Neural cell (in vitro differentiated cells): ENCODE results near the gene HEATR5A.

ENCODE experiments used
- EP300 ChIP-seq: fragments of 450-650 bp; conservative IDR thresholded peaks from 2 replicates; pipeline ENCODE4 v1.6.1; 2014; ENCODE audit warnings: antibody characterized with exemption, mild to moderate bottlenecking, moderate library complexity; ENCODE audit not compliant: poor library complexity, severe bottlenecking
- EZH2 ChIP-seq: fragments of 200-600, 300-800 bp; shearing (Covaris generic), sonication (generic); IDR thresholded peaks from 2 replicates; pipeline ENCODE4 v1.6.1; 2014; ENCODE audit warnings: antibody characterized with exemption, low read length, borderline replicate concordance, mild to moderate bottlenecking; ENCODE audit not compliant: insufficient read depth, poor library complexity, severe bottlenecking
- MXI1 ChIP-seq: fragments of 450-650 bp; conservative IDR thresholded peaks from 2 replicates; pipeline ENCODE4 v1.6.1; 2014; ENCODE audit warnings: antibody characterized with exemption, mild to moderate bottlenecking; ENCODE audit not compliant: poor library complexity, severe bottlenecking
- POLR2AphosphoS5 ChIP-seq: IDR thresholded peaks from 2 replicates; pipeline ENCODE4 v1.6.1; 2012
- RAD21 ChIP-seq: fragments of 450-650 bp; conservative IDR thresholded peaks from 2 replicates; pipeline ENCODE4 v1.6.1; 2014; ENCODE audit warnings: antibody characterized with exemption, mild to moderate bottlenecking, moderate library complexity
- TAF1 ChIP-seq: IDR thresholded peaks from 2 replicates; pipeline ENCODE4 v1.6.1; 2012; ENCODE audit warnings: low read depth
- TF ChIP-seq, protein P1 (sequence below): fragments of 450-650 bp; IDR thresholded peaks from 2 replicates; pipeline ENCODE4 v1.5.1; 2014; ENCODE audit warnings: antibody characterized with exemption, mild to moderate bottlenecking, moderate library complexity; ENCODE audit not compliant: poor library complexity, severe bottlenecking

DNA sequence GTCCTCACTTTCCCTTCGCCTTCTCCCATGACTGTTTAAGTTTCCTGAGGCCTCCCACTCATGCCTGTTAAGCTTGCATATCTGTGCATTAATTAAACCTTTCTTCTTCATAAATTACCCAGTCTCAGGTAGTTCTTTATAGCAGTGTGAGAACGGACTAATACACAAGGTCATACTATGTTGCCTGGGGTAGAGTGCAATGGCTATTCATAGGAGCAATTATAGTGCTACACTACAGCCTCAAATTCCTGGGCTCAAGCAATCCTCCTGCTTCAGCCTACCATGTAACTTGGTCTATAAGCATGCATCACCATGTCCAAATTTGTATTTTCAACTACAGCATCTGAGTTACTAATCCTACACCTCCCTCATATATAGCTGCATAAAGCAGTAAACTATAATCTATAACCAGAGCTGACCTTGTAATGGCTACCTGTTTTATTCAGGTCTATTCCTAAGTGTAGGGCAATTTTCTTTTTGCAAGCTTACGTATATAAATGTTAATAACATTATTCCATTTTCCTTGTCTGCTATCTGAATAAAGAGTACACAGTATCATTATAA is 18.9 kb downstream of the HEATR5A start:
- TF ChIP-seq, protein P1, sequence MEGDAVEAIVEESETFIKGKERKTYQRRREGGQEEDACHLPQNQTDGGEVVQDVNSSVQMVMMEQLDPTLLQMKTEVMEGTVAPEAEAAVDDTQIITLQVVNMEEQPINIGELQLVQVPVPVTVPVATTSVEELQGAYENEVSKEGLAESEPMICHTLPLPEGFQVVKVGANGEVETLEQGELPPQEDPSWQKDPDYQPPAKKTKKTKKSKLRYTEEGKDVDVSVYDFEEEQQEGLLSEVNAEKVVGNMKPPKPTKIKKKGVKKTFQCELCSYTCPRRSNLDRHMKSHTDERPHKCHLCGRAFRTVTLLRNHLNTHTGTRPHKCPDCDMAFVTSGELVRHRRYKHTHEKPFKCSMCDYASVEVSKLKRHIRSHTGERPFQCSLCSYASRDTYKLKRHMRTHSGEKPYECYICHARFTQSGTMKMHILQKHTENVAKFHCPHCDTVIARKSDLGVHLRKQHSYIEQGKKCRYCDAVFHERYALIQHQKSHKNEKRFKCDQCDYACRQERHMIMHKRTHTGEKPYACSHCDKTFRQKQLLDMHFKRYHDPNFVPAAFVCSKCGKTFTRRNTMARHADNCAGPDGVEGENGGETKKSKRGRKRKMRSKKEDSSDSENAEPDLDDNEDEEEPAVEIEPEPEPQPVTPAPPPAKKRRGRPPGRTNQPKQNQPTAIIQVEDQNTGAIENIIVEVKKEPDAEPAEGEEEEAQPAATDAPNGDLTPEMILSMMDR = no peak
- TF ChIP-seq EZH2 = no peak
- TF ChIP-seq POLR2AphosphoS5 = no peak
- TF ChIP-seq RAD21 = no peak
- no peak for TF ChIP-seq MXI1
- no peak for TF ChIP-seq TAF1
- TF ChIP-seq EP300 = no peak
